Panc1 (cell line): ENCODE results near the gene MGST1.

Source experiments
- POLR2AphosphoS5 ChIP-seq: IDR thresholded peaks from 2 replicates; pipeline ENCODE4 v1.6.1; 2012; ENCODE audit warnings: mild to moderate bottlenecking, low read depth, low read length, moderate library complexity
- TF ChIP-seq, protein P1 (sequence below): fragments of 450-650 bp; IDR thresholded peaks from 2 replicates; pipeline ENCODE4 v1.5.1; 2017; ENCODE audit warnings: mild to moderate bottlenecking

DNA sequence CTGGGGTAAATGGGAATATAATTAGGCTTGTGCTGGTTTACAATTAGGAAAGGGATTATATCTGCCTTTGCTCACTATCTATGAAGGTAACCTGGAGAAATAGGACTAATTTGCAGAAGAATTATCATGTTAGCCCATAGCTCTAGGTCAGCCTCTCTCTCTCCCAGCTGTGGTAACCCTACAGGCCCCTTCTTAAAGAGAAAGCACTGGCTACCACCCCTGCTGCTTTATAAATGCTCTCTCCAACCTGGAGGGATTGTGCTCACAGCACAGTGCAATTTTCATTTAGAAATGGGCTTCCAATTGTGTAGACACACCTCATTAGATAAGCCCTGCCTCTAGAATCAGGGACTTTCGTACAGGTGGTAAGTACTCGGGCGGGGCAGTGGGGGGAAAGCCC is 22.7 kb upstream of the MGST1 start:
- TF ChIP-seq, protein P1, sequence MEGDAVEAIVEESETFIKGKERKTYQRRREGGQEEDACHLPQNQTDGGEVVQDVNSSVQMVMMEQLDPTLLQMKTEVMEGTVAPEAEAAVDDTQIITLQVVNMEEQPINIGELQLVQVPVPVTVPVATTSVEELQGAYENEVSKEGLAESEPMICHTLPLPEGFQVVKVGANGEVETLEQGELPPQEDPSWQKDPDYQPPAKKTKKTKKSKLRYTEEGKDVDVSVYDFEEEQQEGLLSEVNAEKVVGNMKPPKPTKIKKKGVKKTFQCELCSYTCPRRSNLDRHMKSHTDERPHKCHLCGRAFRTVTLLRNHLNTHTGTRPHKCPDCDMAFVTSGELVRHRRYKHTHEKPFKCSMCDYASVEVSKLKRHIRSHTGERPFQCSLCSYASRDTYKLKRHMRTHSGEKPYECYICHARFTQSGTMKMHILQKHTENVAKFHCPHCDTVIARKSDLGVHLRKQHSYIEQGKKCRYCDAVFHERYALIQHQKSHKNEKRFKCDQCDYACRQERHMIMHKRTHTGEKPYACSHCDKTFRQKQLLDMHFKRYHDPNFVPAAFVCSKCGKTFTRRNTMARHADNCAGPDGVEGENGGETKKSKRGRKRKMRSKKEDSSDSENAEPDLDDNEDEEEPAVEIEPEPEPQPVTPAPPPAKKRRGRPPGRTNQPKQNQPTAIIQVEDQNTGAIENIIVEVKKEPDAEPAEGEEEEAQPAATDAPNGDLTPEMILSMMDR, result no peak
- TF ChIP-seq POLR2AphosphoS5, result no peak
